Type B pancreatic cell (in vitro differentiated cells): ENCODE results near the gene PEMT. TPM values are rescaled to one million over a fixed set of nuclear protein-coding genes. Genes with fewer than 3 reads are reported as not detected.
"Not testable (repeated sequence)": the region's sequence is repeated elsewhere in the genome, so short reads cannot be mapped to it uniquely, and the experiment has no call there.

ENCODE experiments used
- DNase-seq: peaks from one replicate; pipeline ENCODE4 v3.0.0; 2021; ENCODE audit warnings: mixed read lengths; ENCODE audit not compliant: unreplicated experiment; ENCODE audit errors: extremely low spot score
- H3K27ac Mint-ChIP-seq: 2 replicates; pipeline ENCODE4 v1.8.0; 2021; ENCODE audit warnings: mild to moderate bottlenecking, mixed read lengths
- H3K27me3 Mint-ChIP-seq: 2 replicates; pipeline ENCODE4 v1.8.0; 2021; ENCODE audit warnings: mixed read lengths
- H3K36me3 Mint-ChIP-seq: 2 replicates; pipeline ENCODE4 v1.8.0; 2021; ENCODE audit warnings: mixed read lengths
- H3K4me1 Mint-ChIP-seq: one replicate; pipeline ENCODE4 v1.8.0; 2021; ENCODE audit warnings: mixed read lengths; ENCODE audit not compliant: unreplicated experiment
- H3K4me3 Mint-ChIP-seq: 2 replicates; pipeline ENCODE4 v1.8.0; 2021; ENCODE audit warnings: mild to moderate bottlenecking, mixed read lengths
- H3K9me3 Mint-ChIP-seq: 2 replicates; pipeline ENCODE4 v1.8.0; 2021; ENCODE audit warnings: mixed read lengths
- CTCF ChIP-seq: fragments of 200-600 bp; sonication (generic); conservative IDR thresholded peaks from 2 replicates; pipeline ENCODE4 v1.5.0; 2021; ENCODE audit warnings: antibody characterized with exemption, mild to moderate bottlenecking
- total RNA-seq: library from RNA; stranded (reverse); gene quantifications from 2 replicates; pipeline ENCODE4 v1.2.1, GENCODE V29; 2021; ENCODE audit warnings: low replicate concordance

The PEMT gene
- total RNA-seq, 1 donor from 2014 or later: 32.1 TPM

DNA sequence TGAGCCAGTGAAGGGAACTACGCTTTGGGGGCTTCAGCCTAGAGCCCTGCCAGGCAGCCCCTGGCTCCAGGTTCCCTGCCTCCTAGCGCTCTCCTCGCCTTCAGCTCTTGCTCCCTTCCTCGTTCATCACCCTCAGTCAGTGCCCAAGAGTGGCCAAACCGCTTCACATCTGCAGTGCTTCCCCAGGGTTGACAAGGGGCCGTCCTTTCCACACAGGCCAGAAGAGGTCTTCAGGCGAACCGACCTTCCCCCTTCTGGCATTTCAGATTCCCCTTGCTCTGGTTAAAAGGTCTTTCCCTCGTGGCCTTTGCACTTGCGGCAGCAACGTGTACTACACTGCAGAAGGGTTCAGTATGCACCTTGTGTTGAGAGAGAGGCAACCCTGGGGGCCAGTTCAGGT is 99.4 kb downstream of the PEMT start:
- peak overlapping the region; percentile 42 for H3K27ac Mint-ChIP-seq
- peaks cover 25% of the 10 kb centered on the region for H3K36me3 Mint-ChIP-seq
- H3K4me1 Mint-ChIP-seq: peaks cover 14% of the 10 kb centered on the region
- no peak for DNase-seq
- peak overlapping the region; percentile 62 for H3K4me3 Mint-ChIP-seq
- no peak for TF ChIP-seq CTCF
- H3K27me3 Mint-ChIP-seq: peaks cover 20% of the 10 kb centered on the region
- no peaks in the 10 kb centered on the region for H3K9me3 Mint-ChIP-seq

GRCh38 chr17:17491546-17491988 is 99.9 kb downstream of the PEMT start:
- H3K36me3 Mint-ChIP-seq: peaks cover 28% of the 10 kb centered on the region
- H3K4me1 Mint-ChIP-seq: peaks cover 14% of the 10 kb centered on the region
- peaks cover 20% of the 10 kb centered on the region for H3K27me3 Mint-ChIP-seq
- H3K4me3 Mint-ChIP-seq: no peak overlapping the region
- DNase-seq: no peak
- no peak for TF ChIP-seq CTCF
- no peaks in the 10 kb centered on the region for H3K9me3 Mint-ChIP-seq
- peak overlapping the region; percentile 42 for H3K27ac Mint-ChIP-seq

GRCh38 chr17:17491031-17491471 is 100.5 kb downstream of the PEMT start:
- TF ChIP-seq CTCF: no peak
- Mint-ChIP-seq H3K27me3 (peaks cover 20% of the 10 kb centered on the region), H3K4me3 (no peak overlapping the region), H3K9me3 (no peaks in the 10 kb centered on the region), H3K4me1 (peaks cover 14% of the 10 kb centered on the region), H3K27ac (no peak overlapping the region), H3K36me3 (peaks cover 28% of the 10 kb centered on the region)
- DNase-seq: no peak

DNA sequence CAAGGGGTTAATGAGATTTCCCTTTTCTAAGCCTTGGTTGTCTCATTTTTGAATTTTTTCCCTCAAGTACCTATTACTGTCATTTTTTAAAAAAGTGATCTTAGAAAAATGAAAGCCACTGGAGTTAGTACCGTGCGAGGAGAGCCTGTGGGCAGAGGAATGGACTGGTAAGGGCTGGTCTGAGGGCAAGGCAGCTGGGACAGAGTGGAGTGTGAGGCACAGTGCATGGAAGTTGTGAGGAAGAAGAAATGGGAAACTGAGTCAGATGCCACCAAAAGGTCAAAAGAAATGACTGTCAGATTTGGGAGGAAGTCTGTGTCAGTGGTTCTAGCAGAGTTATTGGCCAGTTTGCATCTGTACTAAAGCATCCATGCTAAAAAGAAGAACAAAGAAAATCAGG is 103.5 kb downstream of the PEMT start:
- Mint-ChIP-seq H3K27me3 (peaks cover 3% of the 10 kb centered on the region), H3K36me3 (peaks cover 36% of the 10 kb centered on the region), H3K4me1 (peaks cover 14% of the 10 kb centered on the region), H3K27ac (no peak overlapping the region), H3K9me3 (no peaks in the 10 kb centered on the region), H3K4me3 (no peak overlapping the region)
- TF ChIP-seq CTCF: no peak
- no peak for DNase-seq

DNA sequence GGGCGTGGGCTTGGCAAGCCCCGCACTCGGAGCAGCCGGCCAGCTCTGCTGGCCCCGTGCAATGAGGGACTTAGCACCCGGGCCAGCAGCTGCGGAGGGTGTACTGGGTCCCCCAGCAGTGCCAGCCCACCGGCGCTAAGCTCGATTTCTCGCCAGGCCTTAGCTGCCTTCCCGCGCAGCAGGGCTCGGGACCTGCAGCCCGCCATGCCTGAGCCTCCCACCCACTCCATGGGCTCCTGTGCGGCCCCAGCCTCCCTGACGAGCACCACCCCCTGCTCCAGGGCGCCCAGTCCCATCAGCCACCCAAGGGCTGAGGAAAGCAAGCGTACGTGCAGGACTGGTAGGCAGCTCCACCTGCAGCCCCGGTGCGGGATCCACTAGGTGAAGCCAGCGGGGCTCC is 105.1 kb downstream of the PEMT start:
- not testable (repeated sequence) for H3K27me3 Mint-ChIP-seq, DNase-seq, H3K4me1 Mint-ChIP-seq, H3K4me3 Mint-ChIP-seq, H3K9me3 Mint-ChIP-seq, H3K27ac Mint-ChIP-seq
- peaks cover 25% of the 10 kb centered on the region for H3K36me3 Mint-ChIP-seq

DNA sequence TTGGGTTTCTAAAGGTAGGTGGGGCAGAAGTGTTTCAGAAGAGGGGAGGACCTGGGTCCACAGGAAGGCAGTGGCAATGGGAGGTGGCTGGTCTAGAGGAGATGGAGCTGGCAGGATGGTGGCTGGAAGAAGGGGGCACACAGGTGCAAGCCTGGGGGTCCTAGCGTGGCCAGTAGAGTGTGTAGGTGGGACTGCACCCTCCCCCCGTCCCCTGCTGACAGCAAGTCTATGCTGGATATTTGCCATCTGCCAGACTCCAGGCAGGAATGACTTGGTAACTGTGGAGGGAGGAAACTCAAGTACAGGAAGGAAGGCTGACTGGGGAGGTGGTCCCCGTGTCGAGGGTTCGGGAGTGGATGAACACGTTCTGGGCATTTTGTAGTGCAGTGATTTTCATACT is 106.1 kb downstream of the PEMT start:
- no peak for TF ChIP-seq CTCF
- H3K27ac Mint-ChIP-seq: no peak overlapping the region
- peaks cover 25% of the 10 kb centered on the region for H3K36me3 Mint-ChIP-seq
- no peak overlapping the region for H3K4me3 Mint-ChIP-seq
- H3K9me3 Mint-ChIP-seq: no peaks in the 10 kb centered on the region
- no peaks in the 10 kb centered on the region for H3K27me3 Mint-ChIP-seq
- DNase-seq: no peak
- H3K4me1 Mint-ChIP-seq: peaks cover 9% of the 10 kb centered on the region
